ENCODE data around the gene CYB561D1. TPM values are rescaled to one million over a fixed set of nuclear protein-coding genes. Genes with fewer than 3 reads are reported as not detected.

The CYB561D1 gene
- total RNA-seq, 2 experiments from 2014 or later = 6.6 to 8.5 TPM

DNA sequence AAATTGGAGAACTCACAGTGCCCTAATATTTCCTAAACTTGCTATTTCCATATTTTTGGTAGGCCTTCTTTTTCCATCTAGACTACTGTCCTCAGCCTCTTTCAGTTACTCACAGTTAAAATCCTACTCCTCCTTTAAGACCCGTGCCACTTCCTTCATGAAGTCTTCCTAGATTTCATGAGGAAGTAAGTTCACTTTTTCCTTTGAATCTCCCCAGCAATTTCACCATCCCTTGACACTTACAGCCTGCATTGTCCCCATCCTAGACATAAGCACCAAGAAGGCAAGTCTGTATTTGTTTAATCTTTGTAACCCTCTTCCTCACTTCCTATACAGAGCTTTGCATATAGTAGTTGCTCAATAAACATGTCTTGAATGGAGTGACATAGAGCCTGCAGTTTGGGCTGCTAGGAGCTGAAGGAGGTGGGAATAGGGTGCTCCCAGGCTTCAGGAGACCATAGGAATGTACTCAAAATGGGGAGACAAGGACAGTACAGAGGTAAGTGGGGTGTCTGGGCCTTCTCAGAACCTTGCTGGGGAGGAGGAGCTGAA, 40.5 kb downstream of the CYB561D1 start:
- H3K27ac Mint-ChIP-seq = no peak overlapping the region
- intact Hi-C loops (cut with micrococcal nuclease) = loop anchor here (5.0 kb wide), 1 partner anchor 422 kb away; the partner anchor contains the start of gene ELAPOR1
- no peaks in the 10 kb centered on the region for H3K27me3 Mint-ChIP-seq (ENCODE audit: low read depth)

DNA sequence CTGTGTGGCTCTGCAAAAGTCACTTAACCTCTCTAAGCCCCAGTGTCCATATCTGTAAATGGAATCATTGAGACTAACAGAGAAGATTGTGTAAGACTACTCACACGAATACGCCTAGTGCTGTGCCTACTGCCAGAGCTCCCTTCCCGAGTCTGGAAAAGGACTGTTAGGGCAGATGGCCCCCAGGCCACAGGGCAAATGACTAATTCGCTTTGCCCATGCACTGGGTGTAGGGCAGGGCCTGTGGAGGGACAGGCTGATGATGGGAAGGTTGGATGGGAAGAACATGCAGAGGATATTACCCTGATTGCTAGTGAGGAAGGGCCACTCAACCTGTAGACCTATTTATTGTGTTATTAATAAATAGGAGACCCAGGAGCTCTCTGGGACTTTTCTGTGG, 41.6 kb downstream of the CYB561D1 start:
- Mint-ChIP-seq H3K4me1 (ENCODE audit: low read depth) (peaks cover 22% of the 10 kb centered on the region), H3K36me3 (ENCODE audit: low read depth) (no peaks in the 10 kb centered on the region), H3K9me3 (no peaks in the 10 kb centered on the region), H3K27ac (no peak overlapping the region), H3K27me3 (ENCODE audit: low read depth) (no peaks in the 10 kb centered on the region), H3K4me3 (no peak overlapping the region)
- intact Hi-C loops (cut with micrococcal nuclease) = no loop called here
- CTCF ChIA-PET = interaction anchor here (1.6 to 19.9 kb wide), 4 partner anchors 11 to 136 kb away, joined by 5 to 1207 read pairs (median 34); partner anchors contain the start of genes AMIGO1, ATXN7L2, CYB561D1 and SORT1
- DNase-seq = no peak

More for the DNA sequence above, 40.5 kb downstream of the CYB561D1 start:
- peaks cover 22% of the 10 kb centered on the region for H3K4me1 Mint-ChIP-seq (ENCODE audit: low read depth)
- CTCF ChIA-PET = interaction anchor here (0.6 to 19.9 kb wide), 5 partner anchors 12 to 135 kb away, joined by 3 to 1207 read pairs (median 22); partner anchors contain the start of genes AMIGO1, ATXN7L2, CYB561D1 and SORT1
- no peaks in the 10 kb centered on the region for H3K9me3 Mint-ChIP-seq
- DNase-seq = no peak
- H3K36me3 Mint-ChIP-seq (ENCODE audit: low read depth) = no peaks in the 10 kb centered on the region
- H3K4me3 Mint-ChIP-seq = no peak overlapping the region

- intact Hi-C loops (cut with micrococcal nuclease) = no loop called here
- Mint-ChIP-seq H3K27ac (no peak overlapping the region), H3K4me3 (no peak overlapping the region), H3K4me1 (ENCODE audit: low read depth) (peaks cover 18% of the 10 kb centered on the region), H3K36me3 (ENCODE audit: low read depth) (no peaks in the 10 kb centered on the region), H3K27me3 (ENCODE audit: low read depth) (no peaks in the 10 kb centered on the region), H3K9me3 (no peaks in the 10 kb centered on the region)
- CTCF ChIA-PET = interaction anchor here (0.9 to 19.9 kb wide), 3 partner anchors 35 to 258 kb away, joined by 3 to 1207 read pairs (median 46); partner anchors contain the start of genes AMIGO1, ATXN7L2, CYB561D1 and SORT1
- no peak for DNase-seq
Observed at GRCh38 chr1:109535971-109536491, 42.1 kb downstream of the CYB561D1 start.

- Mint-ChIP-seq H3K4me3 (no peak overlapping the region), H3K27ac (no peak overlapping the region)
- intact Hi-C loops (cut with micrococcal nuclease) = no loop called here
Observed at GRCh38 chr1:109537450-109538178, 43.7 kb downstream of the CYB561D1 start.

GRCh38 chr1:109538827-109539555, 45.1 kb downstream of the CYB561D1 start:
- Mint-ChIP-seq H3K27me3 (ENCODE audit: low read depth) (no peaks in the 10 kb centered on the region), H3K4me1 (ENCODE audit: low read depth) (no peaks in the 10 kb centered on the region), H3K4me3 (no peak overlapping the region), H3K36me3 (ENCODE audit: low read depth) (no peaks in the 10 kb centered on the region), H3K27ac (no peak overlapping the region), H3K9me3 (no peaks in the 10 kb centered on the region)
- no peak for DNase-seq
- intact Hi-C loops (cut with micrococcal nuclease) = no loop called here
- CTCF ChIA-PET = interaction anchor here (0.7 to 19.9 kb wide), 5 partner anchors 10 to 102 kb away, joined by 3 to 1207 read pairs (median 6); partner anchors contain the start of genes AMIGO1, ATXN7L2, CYB561D1 and GNAI3

More at GRCh38 chr1:109537450-109538178, 43.7 kb downstream of the CYB561D1 start:
- no peak for DNase-seq
- Mint-ChIP-seq H3K36me3 (ENCODE audit: low read depth) (no peaks in the 10 kb centered on the region), H3K27me3 (ENCODE audit: low read depth) (no peaks in the 10 kb centered on the region), H3K4me1 (ENCODE audit: low read depth) (peaks cover 2% of the 10 kb centered on the region), H3K9me3 (no peaks in the 10 kb centered on the region)
- CTCF ChIA-PET = interaction anchor here (0.9 to 19.9 kb wide), 4 partner anchors 9 to 261 kb away, joined by 3 to 1207 read pairs (median 6); partner anchors contain the start of genes AMIGO1, ATXN7L2, CYB561D1 and GNAI3

DNA sequence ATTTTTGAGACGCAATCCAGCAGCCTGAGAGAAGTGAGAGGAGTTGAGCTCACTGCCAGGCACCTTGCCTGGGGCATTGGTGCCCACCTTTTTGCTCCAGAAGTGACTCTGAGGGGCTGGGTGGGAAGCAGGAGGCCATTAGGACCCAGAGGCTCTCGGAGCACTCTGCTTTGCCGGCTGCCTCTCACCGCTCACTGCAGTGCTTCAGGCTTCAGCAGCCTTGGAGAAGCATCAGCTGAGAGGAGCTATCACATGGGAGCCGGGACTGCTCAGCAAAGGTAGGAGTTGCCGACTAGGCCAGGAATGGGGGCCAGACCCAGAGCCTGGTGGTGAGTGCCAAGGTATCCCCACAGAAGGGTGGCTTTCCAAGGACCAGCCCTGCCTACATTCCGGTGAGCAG, 45.8 kb downstream of the CYB561D1 start, which contains the start of gene GPR61:
GPR61 (plus strand) TSS at position 197 of the 400 bp plus-strand sequence. CDS start 3,151 bp downstream, outside the sequence.
- H3K27ac Mint-ChIP-seq = no peak within 1 kb of the TSS
- no peaks in the 10 kb centered on the region for H3K36me3 Mint-ChIP-seq (ENCODE audit: low read depth)
- no peaks in the 10 kb centered on the region for H3K27me3 Mint-ChIP-seq (ENCODE audit: low read depth)
- no peaks in the 10 kb centered on the region for H3K9me3 Mint-ChIP-seq
- H3K4me1 Mint-ChIP-seq (ENCODE audit: low read depth) = no peaks in the 10 kb centered on the region
- no peak within 1 kb of the TSS for H3K4me3 Mint-ChIP-seq
- DNase-seq = no peak
- intact Hi-C loops (cut with micrococcal nuclease) = no loop called here
- CTCF ChIA-PET = interaction anchor here (0.6 to 19.9 kb wide), 5 partner anchors 39 to 141 kb away, joined by 3 to 1207 read pairs (median 3); partner anchors contain the start of genes AMIGO1, ATXN7L2 and CYB561D1

GRCh38 chr1:109541102-109541501, 47.2 kb downstream of the CYB561D1 start:
- CTCF ChIA-PET = interaction anchor here (1.0 to 19.9 kb wide), 9 partner anchors 8 to 109 kb away, joined by 3 to 1207 read pairs (median 5); partner anchors contain the start of genes AMIGO1, ATXN7L2 and CYB561D1
- DNase-seq = no peak
- Mint-ChIP-seq H3K36me3 (ENCODE audit: low read depth) (no peaks in the 10 kb centered on the region), H3K27ac (no peak overlapping the region), H3K27me3 (ENCODE audit: low read depth) (no peaks in the 10 kb centered on the region), H3K9me3 (no peaks in the 10 kb centered on the region), H3K4me1 (ENCODE audit: low read depth) (no peaks in the 10 kb centered on the region), H3K4me3 (no peak overlapping the region)
- intact Hi-C loops (cut with micrococcal nuclease) = no loop called here

- H3K4me3 Mint-ChIP-seq = no peak overlapping the region
- CTCF ChIA-PET = interaction anchor here (0.9 to 4.8 kb wide), 4 partner anchors 52 to 442 kb away, joined by 3 to 115 read pairs (median 13); partner anchors contain the start of gene AHCYL1
- intact Hi-C loops (cut with micrococcal nuclease) = no loop called here
- no peaks in the 10 kb centered on the region for H3K9me3 Mint-ChIP-seq
- H3K27ac Mint-ChIP-seq = no peak overlapping the region
- peaks cover 8% of the 10 kb centered on the region for H3K4me1 Mint-ChIP-seq (ENCODE audit: low read depth)
- DNase-seq = no peak
- H3K27me3 Mint-ChIP-seq (ENCODE audit: low read depth) = no peaks in the 10 kb centered on the region
- H3K36me3 Mint-ChIP-seq (ENCODE audit: low read depth) = no peaks in the 10 kb centered on the region
Observed at GRCh38 chr1:109542657-109543056, 48.8 kb downstream of the CYB561D1 start.

DNA sequence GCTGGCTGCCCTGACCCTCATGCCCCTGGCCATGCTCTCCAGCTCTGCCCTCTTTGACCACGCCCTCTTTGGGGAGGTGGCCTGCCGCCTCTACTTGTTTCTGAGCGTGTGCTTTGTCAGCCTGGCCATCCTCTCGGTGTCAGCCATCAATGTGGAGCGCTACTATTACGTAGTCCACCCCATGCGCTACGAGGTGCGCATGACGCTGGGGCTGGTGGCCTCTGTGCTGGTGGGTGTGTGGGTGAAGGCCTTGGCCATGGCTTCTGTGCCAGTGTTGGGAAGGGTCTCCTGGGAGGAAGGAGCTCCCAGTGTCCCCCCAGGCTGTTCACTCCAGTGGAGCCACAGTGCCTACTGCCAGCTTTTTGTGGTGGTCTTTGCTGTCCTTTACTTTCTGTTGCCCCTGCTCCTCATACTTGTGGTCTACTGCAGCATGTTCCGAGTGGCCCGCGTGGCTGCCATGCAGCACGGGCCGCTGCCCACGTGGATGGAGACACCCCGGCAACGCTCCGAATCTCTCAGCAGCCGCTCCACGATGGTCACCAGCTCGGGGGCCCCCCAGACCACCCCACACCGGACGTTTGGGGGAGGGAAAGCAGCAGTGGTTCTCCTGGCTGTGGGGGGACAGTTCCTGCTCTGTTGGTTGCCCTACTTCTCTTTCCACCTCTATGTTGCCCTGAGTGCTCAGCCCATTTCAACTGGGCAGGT, 49.5 kb downstream of the CYB561D1 start:
- DNase-seq = no peak
- Mint-ChIP-seq H3K27me3 (ENCODE audit: low read depth) (no peaks in the 10 kb centered on the region), H3K36me3 (ENCODE audit: low read depth) (no peaks in the 10 kb centered on the region), H3K9me3 (no peaks in the 10 kb centered on the region), H3K4me3 (no peak overlapping the region), H3K4me1 (ENCODE audit: low read depth) (peaks cover 8% of the 10 kb centered on the region), H3K27ac (no peak overlapping the region)
- CTCF ChIA-PET = interaction anchor here (0.6 to 4.8 kb wide), 6 partner anchors 11 to 231 kb away, joined by 3 to 115 read pairs (median 8); no protein-coding TSS in a partner anchor
- intact Hi-C loops (cut with micrococcal nuclease) = no loop called here

DNA sequence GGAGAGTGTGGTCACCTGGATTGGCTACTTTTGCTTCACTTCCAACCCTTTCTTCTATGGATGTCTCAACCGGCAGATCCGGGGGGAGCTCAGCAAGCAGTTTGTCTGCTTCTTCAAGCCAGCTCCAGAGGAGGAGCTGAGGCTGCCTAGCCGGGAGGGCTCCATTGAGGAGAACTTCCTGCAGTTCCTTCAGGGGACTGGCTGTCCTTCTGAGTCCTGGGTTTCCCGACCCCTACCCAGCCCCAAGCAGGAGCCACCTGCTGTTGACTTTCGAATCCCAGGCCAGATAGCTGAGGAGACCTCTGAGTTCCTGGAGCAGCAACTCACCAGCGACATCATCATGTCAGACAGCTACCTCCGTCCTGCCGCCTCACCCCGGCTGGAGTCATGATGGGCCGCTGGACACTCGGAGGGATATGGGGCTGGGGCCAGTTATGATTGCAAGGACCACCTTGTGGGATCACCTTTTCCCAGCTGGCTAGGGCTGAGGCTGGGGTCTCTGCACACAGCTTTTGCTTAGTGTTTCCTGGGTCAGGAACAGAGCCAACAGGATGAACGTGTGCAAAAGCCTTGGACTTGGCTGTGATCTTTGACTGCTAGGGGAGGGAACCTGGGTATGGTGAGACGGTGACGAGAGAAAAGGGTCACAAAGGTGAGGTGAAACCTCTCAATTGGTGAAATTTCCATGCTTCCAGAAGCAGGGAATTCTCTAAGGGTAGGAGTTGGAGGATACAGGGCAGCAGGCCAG, 50.3 kb downstream of the CYB561D1 start:
- H3K4me3 Mint-ChIP-seq = no peak overlapping the region
- H3K9me3 Mint-ChIP-seq = no peaks in the 10 kb centered on the region
- peaks cover 3% of the 10 kb centered on the region for H3K36me3 Mint-ChIP-seq (ENCODE audit: low read depth)
- no peak for DNase-seq
- intact Hi-C loops (cut with micrococcal nuclease) = no loop called here
- H3K27me3 Mint-ChIP-seq (ENCODE audit: low read depth) = no peaks in the 10 kb centered on the region
- CTCF ChIA-PET = interaction anchor here (0.6 to 4.8 kb wide), 5 partner anchors 12 to 231 kb away, joined by 4 to 115 read pairs (median 12); no protein-coding TSS in a partner anchor
- no peak overlapping the region for H3K27ac Mint-ChIP-seq
- peaks cover 12% of the 10 kb centered on the region for H3K4me1 Mint-ChIP-seq (ENCODE audit: low read depth)
